HG03280 (cell line): ENCODE data around the gene PURA.

Source experiments
- ATAC-seq: cut with Tn5 transposase; IDR thresholded peaks from one replicate; pipeline ENCODE4 v1.9.1; 2021; ENCODE audit warnings: mild to moderate bottlenecking, moderate library complexity; ENCODE audit not compliant: unreplicated experiment

PURA gene

DNA sequence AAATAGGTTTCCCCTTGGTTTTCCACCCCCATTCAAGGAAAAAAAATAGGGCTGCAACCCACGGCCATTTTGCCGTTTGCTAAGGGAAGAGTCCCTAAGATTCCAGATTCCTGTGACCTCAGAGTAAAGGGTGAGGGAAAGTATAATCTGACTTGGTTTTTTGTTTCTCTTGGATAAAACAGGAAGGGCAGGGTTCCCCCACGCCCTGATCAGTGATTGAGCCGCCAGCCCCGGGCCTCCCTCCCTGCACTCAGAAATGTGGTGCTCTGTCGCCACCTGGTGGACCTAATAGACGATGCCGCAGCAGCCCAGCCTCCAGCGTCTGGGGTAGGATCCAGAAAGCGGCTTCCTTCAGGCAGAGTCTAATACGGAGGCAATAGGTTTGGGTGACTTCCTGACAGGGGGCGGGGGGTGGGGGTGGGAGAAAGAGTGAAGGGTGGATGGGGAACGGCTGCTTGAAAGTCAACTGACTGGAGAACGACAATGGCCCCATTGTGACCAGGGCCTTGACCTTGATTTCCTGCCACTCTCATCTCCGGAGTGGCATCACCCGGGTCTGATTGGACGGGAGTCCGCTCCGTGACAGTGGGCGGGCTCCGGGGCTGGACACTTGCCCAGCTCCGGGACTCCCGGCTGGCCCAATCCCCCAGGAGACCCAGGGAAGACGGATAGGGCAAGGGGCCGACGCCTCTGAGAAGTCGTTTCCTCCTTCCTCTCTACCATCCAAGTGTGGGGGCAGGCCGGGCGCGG is 43.3 kb downstream of the PURA start:
- peak; percentile 97 for ATAC-seq

DNA sequence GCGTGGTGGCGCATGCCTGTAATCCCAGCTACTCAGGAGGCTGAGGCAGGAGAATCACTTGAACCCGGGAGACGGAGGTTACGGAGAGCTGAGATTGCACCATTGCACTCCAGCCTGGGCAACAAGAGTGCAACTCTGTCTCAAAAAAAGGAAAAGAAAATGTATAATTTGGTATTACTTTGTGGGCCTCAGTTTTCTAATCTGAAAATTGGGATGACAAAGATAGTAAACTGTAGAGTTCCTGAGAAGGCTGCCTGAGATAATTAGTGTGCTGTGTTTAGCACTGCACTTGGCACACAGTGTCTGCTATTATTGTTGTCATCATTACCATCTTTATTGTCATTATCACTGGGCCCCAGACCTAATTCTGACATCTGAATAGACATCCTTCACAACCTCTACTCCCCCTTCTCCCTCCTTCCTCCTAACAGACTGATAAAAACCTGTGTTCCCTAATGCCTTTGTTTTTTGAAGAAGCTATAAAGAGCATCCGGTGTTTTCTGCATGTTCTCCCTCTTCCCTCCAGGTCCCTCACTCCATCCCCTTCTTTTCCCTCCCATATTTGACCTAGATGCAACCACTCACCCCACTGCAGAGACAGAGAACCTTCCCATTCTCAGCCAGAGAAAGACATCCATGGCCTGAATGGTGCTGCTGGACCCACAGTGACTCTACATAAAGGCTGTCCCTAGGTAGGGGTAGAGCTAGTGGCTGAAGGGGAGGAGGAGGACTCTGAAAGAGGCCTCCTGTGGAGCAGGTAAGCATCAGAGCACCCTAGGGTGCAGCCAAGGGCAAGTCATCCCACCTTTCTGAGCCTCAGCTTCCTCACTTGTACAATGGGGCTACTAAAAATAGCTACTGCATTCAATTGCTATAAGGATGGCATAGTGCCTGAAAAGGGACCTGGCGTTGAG is 45.4 kb downstream of the PURA start:
- no peak for ATAC-seq

DNA sequence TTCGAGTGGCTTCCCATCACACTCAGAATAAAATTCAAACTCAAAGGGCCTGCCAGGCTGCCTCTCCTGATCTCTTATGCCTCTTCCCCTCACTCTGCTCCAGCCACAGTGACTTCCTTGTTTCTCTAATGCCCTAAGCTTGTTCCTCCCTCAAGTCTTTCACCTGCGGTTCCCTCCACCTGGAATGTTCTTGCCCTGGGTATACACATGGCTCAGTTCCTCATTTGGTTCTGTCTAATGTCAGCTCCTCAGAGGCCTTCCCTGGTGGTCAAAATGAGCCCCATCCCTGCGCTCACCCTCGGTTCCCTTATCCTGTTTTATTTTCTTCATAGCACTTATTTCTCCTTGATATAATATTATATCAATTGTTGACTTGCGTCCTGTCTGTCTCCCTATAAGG is 48.4 kb downstream of the PURA start:
- ATAC-seq: no peak

DNA sequence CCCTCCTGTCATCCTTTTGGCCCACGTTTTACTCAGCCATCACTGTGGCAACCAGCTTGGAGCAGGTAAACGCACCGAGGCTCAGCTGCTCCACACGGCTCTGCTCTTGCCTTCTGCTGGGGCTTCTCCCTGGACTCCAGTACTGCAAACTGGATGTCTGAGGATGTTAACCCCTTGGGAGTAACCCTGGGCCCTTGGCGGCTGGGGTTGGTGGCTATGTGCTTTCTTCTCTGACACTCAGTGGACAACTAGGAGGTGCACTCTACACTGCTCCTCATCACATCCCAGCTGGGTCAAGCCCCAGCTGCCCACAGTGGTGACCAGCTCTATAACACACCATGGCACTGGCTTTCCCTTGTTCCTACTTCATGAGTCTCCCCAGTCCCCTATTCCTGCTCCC is 48.9 kb downstream of the PURA start:
- ATAC-seq: no peak

DNA sequence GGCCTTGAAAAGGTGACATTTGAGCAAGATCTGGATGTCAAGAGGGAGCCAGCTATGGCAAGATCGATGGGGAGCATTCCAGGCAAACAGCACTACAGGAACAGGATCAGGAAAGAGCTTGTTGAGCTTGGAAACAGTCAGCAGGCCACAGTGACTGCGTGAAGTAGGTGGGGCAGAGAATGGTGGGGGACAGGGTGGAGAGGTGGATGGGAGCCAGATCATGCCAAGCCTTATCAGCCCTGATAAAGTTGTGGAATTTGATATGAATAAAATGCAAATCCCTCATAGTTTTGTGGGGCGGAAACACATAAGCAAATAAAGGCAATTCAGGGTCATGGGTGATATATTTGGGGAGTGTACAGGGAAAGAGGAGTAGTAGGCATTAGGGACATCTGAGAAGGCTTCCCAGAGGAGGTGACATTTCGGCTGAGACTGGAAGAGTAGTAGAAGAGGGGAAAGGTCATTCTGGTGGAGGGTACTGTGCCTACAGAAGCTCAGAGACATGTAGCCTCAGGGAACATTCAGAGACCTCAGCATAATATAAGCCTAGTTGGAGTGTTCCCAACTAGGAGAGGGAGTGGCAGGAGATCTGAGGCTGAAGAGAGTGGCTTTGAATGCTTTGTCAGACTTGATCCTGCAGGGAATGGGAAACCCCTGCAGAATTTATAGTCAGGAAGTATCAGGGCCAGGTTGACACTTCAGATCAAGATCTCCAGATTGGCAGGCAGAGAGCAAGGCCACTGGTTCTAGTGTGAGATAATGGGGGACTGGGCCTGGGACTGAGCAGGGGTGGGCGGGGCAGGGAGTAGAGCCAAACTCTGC is 51.4 kb downstream of the PURA start:
- ATAC-seq: no peak

DNA sequence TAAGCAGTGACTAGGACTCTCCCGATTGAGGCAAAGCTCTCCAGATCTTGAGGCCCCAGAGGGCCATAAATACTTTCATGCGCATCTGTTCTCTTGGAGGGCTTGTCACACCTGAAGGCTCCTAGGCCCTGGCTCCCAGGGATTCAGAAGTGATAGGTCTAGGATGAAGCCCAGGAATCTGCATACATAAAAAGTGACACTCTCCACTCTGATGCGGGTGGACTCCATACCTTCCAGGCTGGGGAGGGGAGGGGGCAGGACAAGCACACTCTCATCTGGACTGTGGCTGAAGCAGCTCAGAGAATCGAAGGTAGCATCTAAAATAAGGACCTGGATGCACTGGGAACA is 52.0 kb downstream of the PURA start:
- no peak for ATAC-seq

DNA sequence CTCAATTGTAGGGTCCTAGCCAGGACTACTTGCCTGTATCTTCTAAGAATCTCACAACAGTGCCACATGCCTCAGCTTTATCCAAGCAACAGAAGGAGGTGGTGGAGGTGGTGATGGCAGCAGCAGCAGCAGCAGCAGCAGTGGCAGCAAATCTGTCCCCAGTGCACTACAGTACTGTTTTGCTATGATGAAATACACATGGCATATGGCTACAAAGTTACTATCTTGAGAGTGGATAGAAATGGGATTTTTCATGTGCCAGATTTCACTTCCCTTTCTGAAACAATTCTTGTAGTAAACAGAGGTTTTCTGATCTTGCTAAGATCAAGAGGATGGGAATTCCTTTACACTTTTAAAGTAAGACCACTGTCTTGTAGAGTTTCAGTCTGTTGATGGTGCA is 53.0 kb downstream of the PURA start:
- ATAC-seq: no peak

DNA sequence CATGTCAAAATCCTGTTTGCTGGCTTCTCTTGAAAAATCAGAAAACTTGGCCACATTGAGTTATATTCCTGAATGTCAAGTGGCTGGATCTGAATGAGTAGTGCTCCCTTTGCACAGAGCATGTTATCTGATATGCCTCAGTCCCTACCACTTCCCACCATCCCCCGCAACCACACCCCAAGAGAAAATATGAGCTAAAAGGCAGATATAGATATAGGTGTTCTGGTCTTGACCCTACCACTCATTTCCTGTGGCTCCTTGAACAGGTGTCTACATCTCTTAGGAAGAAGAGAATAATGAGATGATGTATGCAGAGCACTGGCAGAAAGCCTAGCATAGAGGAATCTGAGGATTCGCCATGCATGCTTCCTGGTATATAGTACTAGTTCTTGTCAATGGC is 54.5 kb downstream of the PURA start:
- no peak for ATAC-seq

DNA sequence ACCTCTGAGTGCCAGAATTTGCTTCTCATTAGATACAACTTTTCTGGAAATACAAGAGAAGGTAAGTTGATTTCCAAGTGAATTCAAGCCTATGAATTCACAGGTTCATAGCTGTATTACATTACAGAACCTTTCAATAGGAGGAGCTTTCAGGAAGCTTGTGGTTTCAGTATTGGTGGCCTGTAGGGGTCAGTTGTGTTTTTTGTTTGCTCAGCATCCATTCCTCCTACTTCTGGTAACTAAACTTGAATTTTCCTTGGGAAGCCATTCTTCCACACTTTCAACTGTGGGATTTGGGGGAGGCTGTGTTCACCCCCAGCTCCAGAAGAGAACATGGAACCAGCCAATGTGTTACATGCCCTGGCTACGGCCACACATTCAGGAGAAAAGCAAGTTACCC is 55.5 kb downstream of the PURA start:
- no peak for ATAC-seq

DNA sequence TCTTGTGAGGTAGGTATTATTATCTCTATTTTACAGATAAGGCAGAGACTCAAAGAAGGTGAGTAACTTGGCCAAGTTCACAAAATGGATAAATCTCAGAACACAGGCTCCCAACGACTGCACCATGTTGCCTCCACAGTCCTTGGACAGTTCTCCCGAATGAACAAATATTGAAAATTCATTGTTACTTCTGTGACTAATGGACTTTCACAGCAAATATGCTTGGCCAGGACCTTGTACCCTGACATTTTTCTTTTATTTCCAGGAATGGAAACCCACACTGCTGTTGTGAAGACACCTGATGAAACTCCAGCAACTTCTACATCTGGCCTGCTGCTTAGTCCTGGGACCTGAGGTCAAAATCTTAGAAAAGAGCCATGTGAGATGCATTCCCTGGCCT is 58.6 kb downstream of the PURA start:
- no peak for ATAC-seq

DNA sequence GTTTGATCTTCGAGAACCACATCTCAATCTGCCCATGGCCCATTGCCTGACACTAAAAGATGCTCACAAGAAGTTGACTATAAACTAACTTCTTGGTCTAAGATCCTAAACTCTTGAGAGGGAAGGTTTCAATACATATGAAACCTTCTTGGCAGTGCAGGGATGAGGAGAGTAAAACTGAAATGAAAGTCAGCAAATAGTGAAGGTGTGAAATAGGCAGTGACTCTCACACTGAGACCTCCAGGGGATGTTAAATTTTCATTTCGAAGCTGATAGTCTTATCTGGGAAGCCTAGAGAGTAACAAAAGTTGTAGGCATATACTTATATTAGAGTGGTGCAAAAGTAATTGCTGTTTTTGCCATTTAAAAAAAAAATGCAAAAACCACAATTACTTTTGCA is 60.1 kb downstream of the PURA start:
- ATAC-seq: no peak

DNA sequence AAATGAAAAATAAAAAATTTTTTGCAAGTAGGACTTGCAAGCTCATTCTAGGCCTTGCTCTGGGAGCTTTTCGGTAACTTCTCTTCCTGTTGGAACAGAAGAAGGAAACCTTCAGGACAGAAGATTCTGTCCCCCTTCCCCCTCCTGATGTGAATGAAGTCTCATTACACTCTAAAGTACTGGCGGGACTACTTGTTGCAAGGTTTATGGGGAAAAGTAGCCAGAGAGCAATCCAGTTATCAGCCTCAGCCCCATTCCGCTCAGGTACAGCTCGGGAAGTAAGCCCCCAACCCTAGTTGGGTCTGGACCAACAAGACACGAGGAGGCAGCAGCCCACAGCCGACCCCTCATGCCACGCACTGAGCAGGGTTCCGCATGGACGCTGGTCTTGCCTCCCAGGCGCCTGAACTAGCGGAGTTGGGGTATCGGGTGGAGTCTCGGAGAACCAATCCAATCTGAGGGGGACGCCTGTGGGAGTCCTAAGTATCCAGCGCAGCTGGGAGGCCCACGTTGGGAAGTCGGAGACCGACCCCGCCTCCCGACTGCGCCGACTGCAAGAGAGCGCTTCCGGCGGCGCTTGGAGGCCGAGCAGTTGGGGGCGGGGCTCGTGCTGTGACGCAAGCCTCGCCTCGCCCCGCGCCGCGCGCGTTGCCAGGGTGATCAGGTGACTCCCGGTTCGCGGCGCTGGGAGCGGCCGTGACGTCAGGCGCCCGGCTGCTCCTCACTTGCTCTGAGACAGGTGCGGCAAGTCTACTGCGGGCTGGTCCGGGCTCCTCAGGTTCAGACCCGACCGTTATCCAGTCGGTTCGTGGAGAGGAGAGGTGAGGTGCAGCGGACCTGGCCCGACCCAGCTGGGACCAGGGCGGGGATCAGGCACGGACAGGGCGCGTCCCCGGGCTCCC is 60.8 kb downstream of the PURA start, which contains the start of gene CYSTM1:
Gene CYSTM1, plus strand, starts transcription at position 724 of the 902 bp plus-strand sequence. CDS start 19,278 bp downstream, outside the sequence.
- ATAC-seq: peak; percentile 95
